ENCODE measurements around the gene FAM118B. TPM values are rescaled to one million over a fixed set of nuclear protein-coding genes. Genes with fewer than 3 reads are reported as not detected.

The FAM118B gene
- total RNA-seq, 1 donor from 2014 or later = 28.3 TPM

DNA sequence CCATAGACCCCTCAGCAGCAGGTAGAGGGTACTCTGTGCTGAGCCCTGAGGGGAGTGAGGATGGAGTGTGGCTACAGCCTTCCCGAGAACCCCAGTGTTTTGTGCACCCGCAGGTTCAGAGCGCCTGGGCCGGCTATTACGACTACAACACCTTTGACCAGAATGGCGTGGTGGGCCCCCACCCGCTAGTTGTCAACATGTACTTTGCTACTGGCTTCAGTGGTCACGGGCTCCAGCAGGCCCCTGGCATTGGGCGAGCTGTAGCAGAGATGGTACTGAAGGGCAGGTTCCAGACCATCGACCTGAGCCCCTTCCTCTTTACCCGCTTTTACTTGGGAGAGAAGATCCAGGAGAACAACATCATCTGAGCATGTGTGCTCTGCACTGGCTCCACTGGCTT, 65.7 kb downstream of the FAM118B start:
- no peak for TF ChIP-seq EZH2 (IDR thresholded peaks at IDR 0.05; ENCODE audit: insufficient read depth, low read length)
- TF ChIP-seq, protein P1, sequence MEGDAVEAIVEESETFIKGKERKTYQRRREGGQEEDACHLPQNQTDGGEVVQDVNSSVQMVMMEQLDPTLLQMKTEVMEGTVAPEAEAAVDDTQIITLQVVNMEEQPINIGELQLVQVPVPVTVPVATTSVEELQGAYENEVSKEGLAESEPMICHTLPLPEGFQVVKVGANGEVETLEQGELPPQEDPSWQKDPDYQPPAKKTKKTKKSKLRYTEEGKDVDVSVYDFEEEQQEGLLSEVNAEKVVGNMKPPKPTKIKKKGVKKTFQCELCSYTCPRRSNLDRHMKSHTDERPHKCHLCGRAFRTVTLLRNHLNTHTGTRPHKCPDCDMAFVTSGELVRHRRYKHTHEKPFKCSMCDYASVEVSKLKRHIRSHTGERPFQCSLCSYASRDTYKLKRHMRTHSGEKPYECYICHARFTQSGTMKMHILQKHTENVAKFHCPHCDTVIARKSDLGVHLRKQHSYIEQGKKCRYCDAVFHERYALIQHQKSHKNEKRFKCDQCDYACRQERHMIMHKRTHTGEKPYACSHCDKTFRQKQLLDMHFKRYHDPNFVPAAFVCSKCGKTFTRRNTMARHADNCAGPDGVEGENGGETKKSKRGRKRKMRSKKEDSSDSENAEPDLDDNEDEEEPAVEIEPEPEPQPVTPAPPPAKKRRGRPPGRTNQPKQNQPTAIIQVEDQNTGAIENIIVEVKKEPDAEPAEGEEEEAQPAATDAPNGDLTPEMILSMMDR (IDR thresholded peaks at IDR 0.05; ENCODE audit: insufficient read depth, low read depth, low read length) = no peak
- Mint-ChIP-seq H3K4me1 (ENCODE audit: low read depth, unreplicated experiment) (no peaks in the 10 kb centered on the region), H3K27me3 (ENCODE audit: low read depth, unreplicated experiment) (no peaks in the 10 kb centered on the region), H3K27ac (ENCODE audit: unreplicated experiment) (no peak overlapping the region), H3K9me3 (ENCODE audit: unreplicated experiment) (peaks cover 2% of the 10 kb centered on the region), H3K4me3 (ENCODE audit: unreplicated experiment) (no peak overlapping the region), H3K36me3 (ENCODE audit: low read depth, unreplicated experiment) (peaks cover 3% of the 10 kb centered on the region)
- Histone ChIP-seq H3K36me3 (ENCODE audit: insufficient read depth, low read length) (peaks cover 9% of the 10 kb centered on the region), H4K20me1 (ENCODE audit: insufficient read depth, low read length) (no peaks in the 10 kb centered on the region), H3K27me3 (ENCODE audit: insufficient read depth, low read length) (no peaks in the 10 kb centered on the region), H3K9me3 (ENCODE audit: insufficient read depth, low read depth, low read length) (no peaks in the 10 kb centered on the region), H3K4me1 (ENCODE audit: insufficient read depth, low read length) (peaks cover 3% of the 10 kb centered on the region), H3K79me2 (ENCODE audit: insufficient read depth, low read length) (no peaks in the 10 kb centered on the region), H2AFZ (ENCODE audit: low read depth, low read length) (no peak overlapping the region), H3K27ac (ENCODE audit: low read depth, low read length) (no peak overlapping the region), H3K4me2 (ENCODE audit: low read length) (no peak overlapping the region), H3K4me3 (ENCODE audit: insufficient read depth, low read depth, low read length) (no peak overlapping the region), H3K9ac (ENCODE audit: low read length) (no peak overlapping the region)
- DNase-seq (ENCODE audit: low read depth) = no peak
- FAIRE-seq = no peak

DNA sequence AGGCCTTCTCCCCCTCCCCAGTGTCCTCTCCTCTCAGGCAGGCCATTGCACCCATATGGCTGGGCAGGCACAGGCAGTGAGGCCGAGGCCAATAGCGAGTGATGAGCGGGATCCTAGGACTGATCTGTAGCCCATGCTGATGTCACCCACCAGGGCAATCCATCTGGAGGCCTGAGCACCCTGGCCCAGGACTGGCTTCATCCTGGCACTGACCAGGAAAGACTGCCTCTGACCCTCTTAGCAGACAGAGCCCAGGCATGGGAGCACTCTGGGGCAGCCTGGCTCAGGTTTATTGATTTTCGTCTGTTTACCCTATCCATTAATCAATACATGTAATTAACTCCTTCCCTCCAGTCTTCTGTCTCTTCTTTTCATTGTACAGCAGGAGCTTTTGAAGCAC, 66.2 kb downstream of the FAM118B start:
- H3K4me1 ChIP-seq (ENCODE audit: insufficient read depth, low read length) = peaks cover 8% of the 10 kb centered on the region
- TF ChIP-seq, protein P1 (IDR thresholded peaks at IDR 0.05; ENCODE audit: insufficient read depth, low read depth, low read length) = no peak
- no peak for TF ChIP-seq EZH2 (IDR thresholded peaks at IDR 0.05; ENCODE audit: insufficient read depth, low read length)
- H3K4me2 ChIP-seq (ENCODE audit: low read length) = no peak overlapping the region
- no peak overlapping the region for H3K4me3 ChIP-seq (ENCODE audit: insufficient read depth, low read depth, low read length)
- DNase-seq (ENCODE audit: low read depth) = no peak
- Mint-ChIP-seq H3K27me3 (ENCODE audit: low read depth, unreplicated experiment) (no peaks in the 10 kb centered on the region), H3K4me3 (ENCODE audit: unreplicated experiment) (no peak overlapping the region), H3K36me3 (ENCODE audit: low read depth, unreplicated experiment) (peaks cover 3% of the 10 kb centered on the region), H3K4me1 (ENCODE audit: low read depth, unreplicated experiment) (no peaks in the 10 kb centered on the region), H3K9me3 (ENCODE audit: unreplicated experiment) (peaks cover 2% of the 10 kb centered on the region), H3K27ac (ENCODE audit: unreplicated experiment) (no peak overlapping the region)
- no peak overlapping the region for H3K27ac ChIP-seq (ENCODE audit: low read depth, low read length)
- H3K9ac ChIP-seq (ENCODE audit: low read length) = no peak overlapping the region
- H4K20me1 ChIP-seq (ENCODE audit: insufficient read depth, low read length) = no peaks in the 10 kb centered on the region
- H3K79me2 ChIP-seq (ENCODE audit: insufficient read depth, low read length) = no peaks in the 10 kb centered on the region
- H2AFZ ChIP-seq (ENCODE audit: low read depth, low read length) = no peak overlapping the region
- peaks cover 9% of the 10 kb centered on the region for H3K36me3 ChIP-seq (ENCODE audit: insufficient read depth, low read length)
- H3K27me3 ChIP-seq (ENCODE audit: insufficient read depth, low read length) = no peaks in the 10 kb centered on the region
- no peaks in the 10 kb centered on the region for H3K9me3 ChIP-seq (ENCODE audit: insufficient read depth, low read depth, low read length)
- no peak for FAIRE-seq

DNA sequence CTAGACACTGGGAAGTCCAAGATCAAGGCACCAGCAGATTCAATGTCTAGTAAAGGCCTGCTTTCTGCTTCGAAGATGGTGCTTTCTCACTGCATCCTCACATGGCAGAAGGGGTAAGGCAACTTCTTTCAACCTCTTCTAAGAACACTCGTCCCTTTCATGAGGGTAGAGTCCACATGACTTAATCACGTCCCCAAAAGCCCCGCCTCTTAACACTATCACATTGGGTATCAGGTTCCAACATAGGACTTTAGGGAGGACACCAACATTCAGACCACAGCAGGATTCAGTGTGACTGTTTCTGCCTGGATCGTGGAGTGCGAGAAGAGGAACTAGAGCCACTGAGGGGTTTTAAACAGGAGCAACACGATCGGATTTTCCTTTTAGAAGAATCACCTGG, 67.6 kb downstream of the FAM118B start:
- H3K4me3 Mint-ChIP-seq (ENCODE audit: unreplicated experiment) = no peak overlapping the region
- H3K27ac Mint-ChIP-seq (ENCODE audit: unreplicated experiment) = no peak overlapping the region
- no peak for FAIRE-seq

More for the DNA sequence above, 67.6 kb downstream of the FAM118B start:
- no peak overlapping the region for H3K4me3 ChIP-seq (ENCODE audit: insufficient read depth, low read depth, low read length)
- peaks cover 2% of the 10 kb centered on the region for H3K79me2 ChIP-seq (ENCODE audit: insufficient read depth, low read length)
- no peak overlapping the region for H3K4me2 ChIP-seq (ENCODE audit: low read length)
- peaks cover 5% of the 10 kb centered on the region for H3K36me3 ChIP-seq (ENCODE audit: insufficient read depth, low read length)
- peaks cover 18% of the 10 kb centered on the region for H3K4me1 ChIP-seq (ENCODE audit: insufficient read depth, low read length)
- Mint-ChIP-seq H3K4me1 (ENCODE audit: low read depth, unreplicated experiment) (peaks cover 4% of the 10 kb centered on the region), H3K9me3 (ENCODE audit: unreplicated experiment) (peaks cover 2% of the 10 kb centered on the region), H3K27me3 (ENCODE audit: low read depth, unreplicated experiment) (no peaks in the 10 kb centered on the region), H3K36me3 (ENCODE audit: low read depth, unreplicated experiment) (peaks cover 3% of the 10 kb centered on the region)
- no peaks in the 10 kb centered on the region for H3K27me3 ChIP-seq (ENCODE audit: insufficient read depth, low read length)
- no peak overlapping the region for H3K27ac ChIP-seq (ENCODE audit: low read depth, low read length)
- H4K20me1 ChIP-seq (ENCODE audit: insufficient read depth, low read length) = no peaks in the 10 kb centered on the region
- no peaks in the 10 kb centered on the region for H3K9me3 ChIP-seq (ENCODE audit: insufficient read depth, low read depth, low read length)
- no peak overlapping the region for H3K9ac ChIP-seq (ENCODE audit: low read length)
- no peak for DNase-seq (ENCODE audit: low read depth)
- TF ChIP-seq, protein P1 (IDR thresholded peaks at IDR 0.05; ENCODE audit: insufficient read depth, low read depth, low read length) = no peak
- no peak for TF ChIP-seq EZH2 (IDR thresholded peaks at IDR 0.05; ENCODE audit: insufficient read depth, low read length)
- H2AFZ ChIP-seq (ENCODE audit: low read depth, low read length) = no peak overlapping the region

All from astrocyte (in vitro differentiated cells and primary cell).